Spinal cord (tissue), 4 donors: ENCODE measurements around the gene CFAP58. TPM values are rescaled to one million over a fixed set of nuclear protein-coding genes. Genes with fewer than 3 reads are reported as not detected.

ENCODE experiments used
- polyA plus RNA-seq, 2 donors: library from polyadenylated mRNA; unstranded; fragments of 120-200 nt; gene quantifications; one replicate each; pipeline ENCODE4 v1.2.1, GENCODE V29; 2013; ENCODE audit not compliant: insufficient read length in 2 of 2
- total RNA-seq, 2 donors: library from RNA; depleted of rRNA in 1 of 2; stranded (reverse); fragments of 120-200 nt in 1 of 2; fragments of >200 nt in 1 of 2; gene quantifications; one replicate each; pipeline versions ENCODE4 v1.2.3 to v1.2.4, GENCODE V29; 2013 to 2014

CFAP58 gene
- total and polyA plus RNA-seq, 4 donors: 0.74 to 2.3 (median 1.0) TPM

Other genes with a start within 250 kb of the CFAP58 start
- 10 to 100 TPM; 11.1 to 11.6 TPM for gene SFR1, start 231.7 kb upstream of the CFAP58 start, total RNA-seq
- 1 to 10 TPM; 6.7 to 6.9 TPM for gene SFR1, start 231.7 kb upstream of the CFAP58 start, polyA plus RNA-seq
- 10 to 100 TPM; 15.0 to 42.5 TPM for gene CFAP43, start 121.5 kb upstream of the CFAP58 start, total RNA-seq
- gene CFAP43, start 121.5 kb upstream of the CFAP58 start, polyA plus RNA-seq: 10 to 100 TPM; 13.4 to 15.7 TPM
- gene GSTO1, start 98.9 kb upstream of the CFAP58 start, total RNA-seq: 10 to 100 TPM; 61.2 to 65.6 TPM
- 10 to 100 TPM; 45.9 to 52.3 TPM for gene GSTO1, start 98.9 kb upstream of the CFAP58 start, polyA plus RNA-seq
- gene GSTO2, start 84.6 kb upstream of the CFAP58 start, total RNA-seq: 1 to 10 TPM; 3.5 to 4.4 TPM
- 1 to 10 TPM; 4.4 to 5.6 TPM for gene GSTO2, start 84.6 kb upstream of the CFAP58 start, polyA plus RNA-seq
- 1 to 10 TPM; 3.1 to 5.7 TPM for gene ITPRIP, start 15.4 kb upstream of the CFAP58 start, total RNA-seq
- 1 to 10 TPM; 4.6 to 5.1 TPM for gene ITPRIP, start 15.4 kb upstream of the CFAP58 start, polyA plus RNA-seq